ENCODE results near the gene NMBR.

DNA sequence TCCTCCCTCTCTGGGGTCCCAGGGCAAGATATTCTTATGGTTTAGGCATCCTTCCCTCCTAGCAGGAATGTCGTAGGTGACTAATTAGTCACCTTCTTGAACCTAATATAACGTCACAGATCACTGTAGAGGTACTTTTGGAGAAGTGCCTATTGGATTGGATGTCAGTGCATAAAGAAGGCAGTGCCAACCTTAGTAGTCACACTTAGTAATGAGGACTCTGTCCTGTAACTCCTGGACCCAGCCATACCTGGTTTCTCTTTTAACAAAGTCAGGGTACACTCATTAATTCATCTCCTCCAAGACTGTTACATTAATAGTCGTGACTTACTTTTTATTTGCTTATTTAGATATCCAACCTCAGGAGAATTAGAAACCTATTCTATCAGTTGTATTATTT lies 20.1 kb upstream of the NMBR start:
- TF ChIP-seq, protein P1, sequence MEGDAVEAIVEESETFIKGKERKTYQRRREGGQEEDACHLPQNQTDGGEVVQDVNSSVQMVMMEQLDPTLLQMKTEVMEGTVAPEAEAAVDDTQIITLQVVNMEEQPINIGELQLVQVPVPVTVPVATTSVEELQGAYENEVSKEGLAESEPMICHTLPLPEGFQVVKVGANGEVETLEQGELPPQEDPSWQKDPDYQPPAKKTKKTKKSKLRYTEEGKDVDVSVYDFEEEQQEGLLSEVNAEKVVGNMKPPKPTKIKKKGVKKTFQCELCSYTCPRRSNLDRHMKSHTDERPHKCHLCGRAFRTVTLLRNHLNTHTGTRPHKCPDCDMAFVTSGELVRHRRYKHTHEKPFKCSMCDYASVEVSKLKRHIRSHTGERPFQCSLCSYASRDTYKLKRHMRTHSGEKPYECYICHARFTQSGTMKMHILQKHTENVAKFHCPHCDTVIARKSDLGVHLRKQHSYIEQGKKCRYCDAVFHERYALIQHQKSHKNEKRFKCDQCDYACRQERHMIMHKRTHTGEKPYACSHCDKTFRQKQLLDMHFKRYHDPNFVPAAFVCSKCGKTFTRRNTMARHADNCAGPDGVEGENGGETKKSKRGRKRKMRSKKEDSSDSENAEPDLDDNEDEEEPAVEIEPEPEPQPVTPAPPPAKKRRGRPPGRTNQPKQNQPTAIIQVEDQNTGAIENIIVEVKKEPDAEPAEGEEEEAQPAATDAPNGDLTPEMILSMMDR (conservative IDR thresholded peaks at IDR 0.05; ENCODE audit: low read depth, low read length), result no peak
- no peak for TF ChIP-seq EZH2 (IDR thresholded peaks at IDR 0.05; ENCODE audit: borderline replicate concordance, low read depth, low read length, poor library complexity, severe bottlenecking)
